Hematopoietic multipotent progenitor cell treated with erythropoietin and hydrocortisone succinate and interleukin-3 and kit ligand, for 6 days (in vitro differentiated cells): ENCODE data around the gene HMSD.
"Not testable (repeated sequence)": the region's sequence is repeated elsewhere in the genome, so short reads cannot be mapped to it uniquely, and the experiment has no call there.

ENCODE experiments used
- DNase-seq: peaks from one replicate; pipeline ENCODE4 v3.0.0-alpha.2; 2015

Gene HMSD, protein sequence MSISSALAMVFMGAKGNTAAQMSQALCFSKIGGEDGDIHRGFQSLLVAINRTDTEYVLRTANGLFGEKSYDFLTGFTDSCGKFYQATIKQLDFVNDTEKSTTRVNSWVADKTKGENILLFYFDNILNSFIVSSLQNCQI

DNA sequence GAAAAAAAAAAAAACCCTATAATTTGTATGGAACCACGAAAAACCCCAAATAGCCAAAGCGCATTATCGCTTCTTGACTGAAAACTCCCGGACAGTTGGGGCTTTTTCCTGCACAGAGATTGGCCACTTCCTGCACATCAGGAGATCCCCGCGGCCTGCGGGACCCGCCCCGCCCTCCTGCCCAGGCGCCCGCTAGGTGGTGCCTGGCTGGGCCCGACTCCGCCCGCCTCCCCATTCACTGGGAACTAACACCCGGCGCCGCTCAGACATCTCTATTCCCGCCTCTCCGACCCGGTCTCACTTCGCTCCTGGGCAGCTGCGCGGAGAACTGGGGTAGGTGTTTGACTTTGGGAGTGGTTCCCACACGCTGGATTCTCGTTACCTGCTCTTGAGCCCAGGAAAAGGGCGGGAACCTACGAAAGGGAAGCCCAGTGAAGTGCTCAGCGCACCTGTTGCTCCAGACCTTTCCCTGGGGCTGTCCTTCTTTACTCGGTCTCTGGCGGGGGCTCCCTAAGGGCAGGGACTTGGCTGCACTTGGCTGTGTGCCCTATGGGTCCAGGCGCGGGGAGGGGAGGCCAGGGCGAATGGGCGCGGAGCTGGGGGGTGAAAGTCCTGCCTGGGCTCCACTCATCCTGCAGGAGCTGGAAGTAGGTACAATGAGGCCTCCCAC lies at the start of gene HMSD:
TSS of gene HMSD (plus strand) at position 234 of the 670 bp plus-strand sequence. CDS start 4,155 bp downstream, outside the sequence.
- peak; percentile 42 for DNase-seq

DNA sequence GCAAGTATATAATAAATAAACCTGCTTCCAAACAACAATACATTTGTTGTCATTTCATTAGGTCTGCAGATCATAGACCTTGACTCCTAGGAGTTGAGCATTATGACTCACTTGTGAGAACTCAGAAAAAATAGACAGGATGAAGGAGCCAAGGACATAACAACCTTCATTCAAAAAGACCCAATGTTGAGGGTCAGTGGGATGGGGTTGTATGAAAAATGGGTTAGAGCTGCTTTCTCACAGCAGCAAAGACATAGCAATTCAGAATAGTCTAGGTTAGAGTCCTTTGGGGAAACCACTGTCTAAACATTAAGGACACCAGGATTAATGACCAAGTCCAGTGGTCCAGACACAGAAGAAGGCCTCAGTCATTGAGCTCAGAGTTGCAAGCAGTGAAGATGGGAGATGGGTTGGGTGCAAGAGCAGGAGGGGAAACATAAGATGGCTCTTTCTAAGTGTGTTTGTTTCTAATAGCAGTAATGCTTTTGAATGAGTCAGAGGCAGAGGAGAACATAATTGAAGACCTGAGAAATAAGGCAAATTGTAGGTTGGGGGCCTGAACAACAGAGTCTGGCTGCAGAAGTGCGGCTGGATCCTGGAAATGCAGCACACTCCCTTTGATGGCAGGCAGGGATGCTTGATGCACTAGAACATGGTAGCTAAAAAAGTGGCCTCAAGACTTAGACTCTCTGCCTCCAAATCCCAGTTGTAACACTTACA lies 45.1 kb upstream of the HMSD start:
- DNase-seq, result no peak

DNA sequence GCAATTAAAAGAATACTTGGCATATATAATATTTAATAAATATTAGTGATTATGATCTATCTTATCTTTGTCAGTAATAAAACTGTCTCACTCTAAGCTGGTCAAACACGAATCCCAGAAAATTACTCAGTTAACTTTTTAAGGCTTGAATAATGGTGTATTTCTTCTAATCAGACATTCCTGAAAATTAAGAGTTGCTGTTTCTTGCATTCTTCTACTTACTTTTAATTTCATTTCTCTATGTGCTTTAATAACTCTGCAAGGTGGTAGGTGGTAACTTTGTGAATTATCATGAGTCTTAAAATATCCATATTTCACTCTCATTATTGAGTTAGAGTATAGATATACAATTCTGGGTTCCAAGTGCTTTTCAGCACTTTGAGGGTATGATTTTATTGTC lies 44.4 kb upstream of the HMSD start:
- DNase-seq, result no peak

DNA sequence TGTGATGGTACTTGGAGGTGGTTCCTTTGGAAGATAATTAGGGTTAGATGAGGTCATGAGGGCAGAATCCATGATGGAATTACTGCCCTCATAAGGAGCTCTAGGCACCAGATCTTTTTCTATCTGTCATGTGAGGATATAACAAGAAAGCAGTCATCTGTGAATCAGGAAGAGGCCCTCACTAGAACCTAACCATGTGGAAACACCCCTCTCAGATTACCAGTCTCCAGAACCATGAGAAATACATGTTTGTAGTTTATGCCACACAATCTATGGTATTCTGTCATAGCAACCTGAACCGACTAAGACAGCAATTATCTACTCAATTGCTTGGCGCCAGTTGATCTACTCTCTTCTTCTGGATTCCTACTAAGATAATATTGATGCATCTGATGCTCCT lies 43.7 kb upstream of the HMSD start:
- DNase-seq, result no peak

DNA sequence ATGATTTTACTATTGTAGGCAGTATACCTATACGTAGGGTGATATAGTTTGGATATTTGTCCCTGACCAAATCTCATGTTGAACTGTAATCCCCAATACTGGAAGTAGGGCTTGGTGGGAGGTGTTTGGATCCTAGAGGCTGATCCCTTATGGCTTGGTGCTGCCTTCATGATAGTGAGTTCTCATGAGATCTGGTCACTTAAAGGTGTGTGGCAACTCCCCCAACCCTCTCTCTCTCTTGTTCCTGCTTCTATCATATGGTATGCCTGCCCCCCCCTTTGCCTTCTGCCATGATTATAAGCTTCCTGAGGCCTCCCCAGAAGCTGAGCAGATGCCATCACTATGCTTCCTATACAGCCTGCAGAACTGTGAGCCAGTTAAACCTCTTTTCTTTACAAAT lies 43.0 kb upstream of the HMSD start:
- DNase-seq, result no peak

DNA sequence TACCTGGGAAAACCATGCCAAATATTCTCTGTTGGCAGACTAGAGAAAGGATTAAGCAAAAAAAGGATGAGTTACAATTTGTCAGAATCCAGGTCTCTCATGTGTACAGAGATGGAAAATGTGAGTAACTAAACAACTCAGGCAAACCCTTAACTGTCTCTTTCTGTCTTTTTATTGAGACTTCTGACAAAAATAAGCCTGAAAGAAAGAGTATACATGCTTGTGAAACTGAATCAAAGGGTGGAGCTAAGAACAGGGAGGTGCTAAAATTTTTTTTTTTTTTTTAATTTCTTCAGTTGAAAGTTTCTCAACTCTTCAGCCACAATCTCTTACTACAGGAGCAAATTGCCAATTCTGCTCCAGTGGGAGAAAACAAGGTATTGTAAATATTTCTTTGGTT lies 41.4 kb upstream of the HMSD start, which contains the start of gene SERPINB10:
TSS of gene SERPINB10 (plus strand) at position 295 of the 400 bp plus-strand sequence. CDS start 7,553 bp downstream, outside the sequence.
- DNase-seq, result peak; percentile 38

DNA sequence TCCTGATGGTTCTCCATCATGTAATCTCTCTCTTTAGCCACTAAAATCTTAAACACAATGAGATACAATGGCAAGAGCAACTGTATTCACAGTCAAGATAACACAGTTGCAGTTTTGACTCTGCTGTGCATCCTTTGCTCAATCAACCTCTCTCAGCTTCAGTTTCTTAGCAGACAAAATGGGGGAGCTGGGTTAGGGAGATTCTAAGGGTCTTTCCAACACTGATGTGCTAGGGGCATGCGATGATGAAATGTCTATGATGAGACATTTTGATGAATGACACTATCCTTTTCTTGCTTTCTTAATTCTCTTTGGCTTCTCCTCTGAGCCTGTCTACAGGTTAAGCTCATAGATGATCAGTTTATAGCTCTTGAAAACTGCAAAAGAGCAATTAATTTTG lies 40.2 kb upstream of the HMSD start:
- no peak for DNase-seq

DNA sequence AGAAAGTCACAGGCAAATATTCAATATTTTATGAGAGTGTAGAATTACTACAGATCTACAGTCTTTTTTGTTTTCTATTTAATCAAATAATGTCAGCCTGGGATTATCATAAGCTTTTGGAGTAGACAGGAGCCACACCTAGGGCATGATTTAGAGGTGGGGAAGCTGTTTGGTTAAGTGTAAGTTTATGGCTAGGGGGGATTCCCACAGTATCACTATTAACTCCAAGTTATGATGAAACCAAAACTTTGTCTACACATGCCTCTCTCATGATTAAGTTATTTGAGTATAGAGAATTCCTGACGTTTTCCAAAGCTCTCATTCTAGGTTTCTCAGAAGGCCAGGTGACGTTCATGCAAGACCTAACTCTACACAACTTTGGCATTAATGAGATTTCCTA lies 39.2 kb upstream of the HMSD start:
- no peak for DNase-seq

DNA sequence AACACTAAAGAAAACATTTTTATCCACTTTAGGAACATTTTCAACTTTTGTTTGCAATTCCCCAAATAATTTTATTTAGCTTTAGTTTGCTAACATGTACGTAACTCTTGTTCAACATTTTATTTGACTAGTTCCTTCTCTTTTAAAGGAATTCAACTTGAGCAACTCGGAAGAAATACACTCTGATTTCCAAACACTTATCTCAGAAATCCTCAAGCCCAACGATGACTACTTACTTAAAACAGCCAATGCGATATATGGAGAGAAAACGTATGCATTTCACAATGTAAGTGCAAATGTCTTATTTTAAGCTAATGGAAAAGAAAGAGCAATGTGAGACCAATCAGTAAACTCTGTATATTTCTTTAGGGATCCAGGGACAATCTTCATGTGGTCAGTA lies 31.3 kb upstream of the HMSD start:
- DNase-seq, result no peak

DNA sequence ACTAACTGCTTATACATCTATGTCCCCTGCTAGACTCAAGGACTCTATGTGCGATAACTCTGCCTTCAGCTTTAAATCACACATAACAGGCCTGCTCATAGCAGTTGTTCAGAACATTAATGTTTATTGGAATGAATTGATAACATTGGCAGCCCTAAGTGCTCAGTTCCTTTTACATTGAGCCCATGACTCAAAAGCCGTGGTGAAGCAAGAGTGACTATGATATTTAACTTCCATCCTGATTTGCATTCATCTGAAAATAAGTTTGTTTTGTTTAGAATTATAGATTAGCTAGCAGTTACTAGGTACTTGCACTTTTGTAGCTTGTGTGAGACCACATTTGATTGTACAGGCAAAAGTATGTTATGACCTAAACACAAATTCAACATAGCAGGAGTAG lies 27.1 kb upstream of the HMSD start:
- no peak for DNase-seq

DNA sequence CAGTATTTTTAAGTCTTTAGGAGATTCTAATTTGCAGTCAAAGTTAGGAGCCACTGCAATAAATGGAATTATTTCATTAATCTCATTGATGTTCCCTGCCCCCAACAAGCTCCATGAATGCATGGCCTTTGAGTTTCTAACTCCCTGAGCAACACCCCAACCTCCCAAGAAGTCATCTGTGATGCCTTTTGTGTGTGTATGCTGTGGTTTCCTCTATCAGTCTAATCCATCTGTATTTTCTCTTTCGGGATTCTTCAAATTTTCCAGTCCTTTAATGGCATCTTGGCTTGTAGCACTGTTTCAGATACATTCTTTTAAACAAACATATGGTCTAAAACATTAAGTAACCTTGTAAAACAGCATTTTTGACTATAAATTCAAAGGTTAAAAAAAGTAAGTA lies 24.6 kb upstream of the HMSD start:
- DNase-seq, result no peak

DNA sequence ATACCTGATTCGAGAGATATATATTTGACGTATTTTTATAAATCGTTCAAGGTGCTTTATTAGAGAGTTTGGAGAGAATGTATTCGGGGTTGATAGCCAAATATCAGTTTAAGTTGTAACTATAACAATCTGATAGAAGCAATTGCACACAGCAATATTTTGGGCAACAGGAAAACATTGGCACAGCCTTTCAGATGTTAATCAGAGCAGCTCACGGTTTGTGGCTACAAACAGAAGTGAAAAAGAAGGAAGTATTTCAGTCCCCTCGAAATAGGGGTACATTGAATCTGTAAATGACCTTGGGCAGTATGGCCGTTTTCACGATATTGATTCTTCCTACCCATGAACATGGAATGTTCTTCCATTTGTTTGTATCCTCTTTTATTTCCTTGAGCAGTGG lies 20.8 kb upstream of the HMSD start:
- peak; percentile 74 for DNase-seq

DNA sequence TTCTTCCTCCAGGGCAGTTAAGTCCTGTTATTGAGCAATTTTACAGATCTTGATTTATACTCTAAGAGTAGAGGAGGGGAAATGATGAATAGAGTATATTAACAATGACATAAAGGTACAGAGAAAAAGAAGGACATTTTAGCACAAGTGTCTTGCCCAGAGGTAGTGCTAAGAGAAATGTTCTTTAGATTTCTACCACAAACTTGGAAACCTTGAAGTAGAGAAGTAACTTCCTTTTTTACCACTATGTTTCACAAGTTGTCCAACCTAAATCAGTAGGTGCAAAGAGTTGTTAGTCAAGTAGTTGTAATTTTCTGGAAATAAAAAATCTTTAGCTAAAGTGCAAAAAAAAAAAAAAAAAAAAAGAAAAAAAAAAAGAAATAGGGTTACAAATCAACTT lies 19.7 kb upstream of the HMSD start:
- peak; percentile 18 for DNase-seq

DNA sequence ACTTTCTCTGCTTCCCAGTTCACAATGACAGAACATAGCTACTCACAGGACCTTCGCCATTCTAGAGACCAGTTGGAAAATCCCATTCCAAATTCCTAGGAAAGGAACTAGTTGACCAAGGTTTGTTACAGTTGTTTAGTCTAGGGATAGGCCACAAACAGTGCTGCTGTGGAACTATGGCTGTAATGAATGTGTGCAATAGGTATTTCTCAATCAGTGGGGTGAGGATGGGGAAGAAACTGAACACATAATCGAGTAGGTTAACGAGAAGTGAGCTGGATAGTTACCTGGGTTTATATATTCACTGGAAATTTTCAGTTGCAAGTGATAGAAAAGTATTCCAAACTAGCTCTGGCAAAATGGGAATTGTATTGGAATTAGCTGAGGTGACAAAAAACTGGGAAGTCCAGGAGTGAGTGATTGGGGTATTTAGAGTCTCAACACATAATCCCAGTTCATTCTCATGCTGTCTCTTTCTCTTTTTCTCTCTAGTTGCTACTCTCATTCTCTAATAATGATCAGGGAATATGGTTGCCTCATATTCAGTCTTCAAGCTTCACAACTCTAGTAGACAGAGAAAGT lies 18.2 kb upstream of the HMSD start:
- peak; percentile 35 for DNase-seq

DNA sequence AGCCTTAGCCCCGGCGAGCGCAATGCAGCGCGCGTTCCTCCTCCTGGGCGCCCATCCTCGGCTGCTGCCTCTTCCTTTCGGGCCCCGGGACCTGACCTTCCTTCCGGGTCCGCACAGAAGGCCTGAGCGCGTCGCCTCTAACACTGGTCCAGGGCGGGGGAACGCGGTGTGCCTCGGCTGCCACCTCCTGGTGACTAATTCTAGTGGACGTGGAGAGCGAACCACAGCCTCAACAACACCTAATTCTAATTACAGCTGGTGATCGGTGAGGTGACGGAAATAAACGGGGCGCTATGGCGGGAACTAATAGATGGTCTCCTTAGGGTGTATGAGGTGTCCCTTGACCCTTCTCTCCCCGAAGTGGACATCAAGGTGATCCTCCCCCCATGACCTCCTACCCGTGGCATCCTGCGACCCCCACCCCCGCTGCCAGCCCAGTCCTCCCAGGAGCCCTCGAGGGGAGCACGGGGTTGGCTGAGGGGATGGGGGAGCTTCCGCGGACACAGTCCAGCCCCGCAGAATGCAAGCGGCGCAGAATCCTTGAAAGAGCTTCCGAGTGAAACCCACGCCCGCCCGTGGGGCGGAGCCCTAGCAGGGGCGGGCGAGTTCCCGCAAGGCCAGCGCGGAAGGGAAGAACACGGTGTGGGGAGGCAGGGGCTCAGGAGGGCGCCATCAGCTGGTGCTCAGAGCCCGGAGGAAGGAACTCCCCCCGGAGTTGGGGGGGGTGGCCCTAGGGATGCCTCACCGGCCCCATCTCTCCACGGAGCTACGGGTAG lies 12.8 kb upstream of the HMSD start:
- DNase-seq, result peak; percentile 94

DNA sequence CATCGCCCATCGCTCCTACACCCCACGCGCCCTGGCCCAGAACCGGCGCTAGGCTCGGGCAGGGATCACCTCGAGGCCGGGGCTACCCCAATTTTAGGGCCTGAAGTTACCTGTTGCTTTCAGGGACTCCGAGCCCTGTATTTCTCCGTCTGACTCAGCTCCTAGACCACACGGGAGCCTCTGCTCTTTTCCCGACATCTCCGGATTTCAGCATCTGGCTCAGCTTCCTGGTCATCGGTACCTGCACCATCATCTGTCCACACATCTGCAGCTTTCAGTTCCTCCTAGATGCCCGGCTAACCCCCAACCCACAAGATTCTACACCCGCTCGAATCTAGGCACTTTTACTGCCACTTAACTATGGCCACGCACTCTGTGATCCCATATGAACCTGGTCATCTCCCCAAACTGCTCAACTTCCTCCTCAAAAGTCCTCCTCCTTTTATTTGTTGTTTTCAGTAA lies 12.1 kb upstream of the HMSD start:
- no peak for DNase-seq

DNA sequence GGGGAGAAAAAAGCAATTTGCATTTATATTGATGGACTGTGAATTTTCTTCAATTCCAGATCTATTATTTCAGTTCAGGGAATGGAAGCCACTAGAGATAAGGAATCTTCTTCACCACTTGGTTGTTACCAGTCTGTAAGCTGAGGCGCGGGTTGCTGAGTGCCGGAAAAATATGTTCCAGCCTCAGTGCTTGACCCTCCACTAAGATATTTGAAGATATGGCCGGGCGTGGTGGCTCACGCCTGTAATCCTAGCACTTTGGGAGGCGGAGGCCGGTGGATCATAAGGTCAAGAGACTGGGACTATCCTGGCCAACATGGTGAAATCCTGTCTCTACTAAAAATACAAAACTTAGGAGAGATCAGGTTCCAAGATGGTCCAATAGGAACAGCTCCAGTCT lies 9.1 kb upstream of the HMSD start:
- DNase-seq, result no peak

DNA sequence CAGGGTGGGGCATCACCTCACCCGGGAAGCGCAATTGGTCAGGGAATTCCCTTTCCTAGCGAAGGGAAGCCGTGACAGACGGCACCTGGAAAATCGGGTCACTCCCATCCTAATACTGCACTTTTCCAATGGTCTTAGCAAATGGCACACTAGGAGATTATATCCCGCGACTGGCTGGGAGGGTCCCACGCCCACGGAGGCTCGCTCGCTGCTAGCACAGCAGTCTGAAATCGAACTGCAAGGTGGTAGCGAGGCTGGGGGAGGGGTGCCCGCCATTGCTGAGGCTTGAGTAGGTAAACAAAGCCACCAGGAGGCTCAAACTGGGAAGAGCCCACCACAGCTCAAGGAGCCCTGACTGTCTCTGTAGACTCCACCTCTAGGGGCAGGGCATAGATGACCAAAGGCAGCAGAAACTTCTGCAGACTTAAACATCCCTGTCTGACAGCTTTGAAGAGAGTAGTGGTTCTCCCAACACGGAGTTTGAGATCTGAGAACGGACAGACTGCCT lies 8.5 kb upstream of the HMSD start:
- not testable (repeated sequence) for DNase-seq

DNA sequence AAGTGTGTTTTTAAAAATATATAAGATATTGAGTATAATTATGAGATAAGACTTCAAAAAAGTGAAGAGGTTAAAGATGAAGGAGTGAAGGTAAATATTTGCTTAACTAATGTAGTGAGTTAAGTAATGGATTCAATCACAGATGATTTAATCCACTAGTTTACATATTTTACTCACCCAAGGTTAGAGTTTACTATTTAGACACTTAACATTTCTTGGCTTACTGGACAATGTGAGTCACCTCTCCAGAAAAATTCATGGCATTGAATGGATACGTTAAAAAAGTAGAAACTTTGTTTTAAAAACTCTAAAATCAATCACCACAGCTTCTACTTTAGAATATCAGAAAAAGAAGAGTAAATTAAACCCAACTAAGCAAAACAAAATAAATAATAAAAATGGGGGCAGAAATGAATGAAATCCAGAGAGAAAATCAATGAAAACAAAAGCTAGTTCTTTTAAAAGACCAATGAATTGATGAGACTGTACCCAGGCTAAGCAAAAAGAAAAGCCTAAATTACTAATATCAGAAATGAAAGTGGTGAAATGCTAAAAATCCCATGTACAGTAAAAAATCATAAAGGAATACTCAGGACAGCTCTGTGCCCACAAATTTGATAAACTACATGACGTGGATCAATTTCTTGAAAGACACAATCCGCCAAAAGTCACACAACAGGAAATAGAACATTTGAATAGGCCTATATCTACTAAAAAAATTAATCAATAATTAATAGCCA lies 1.9 kb upstream of the HMSD start:
- DNase-seq, result no peak

DNA sequence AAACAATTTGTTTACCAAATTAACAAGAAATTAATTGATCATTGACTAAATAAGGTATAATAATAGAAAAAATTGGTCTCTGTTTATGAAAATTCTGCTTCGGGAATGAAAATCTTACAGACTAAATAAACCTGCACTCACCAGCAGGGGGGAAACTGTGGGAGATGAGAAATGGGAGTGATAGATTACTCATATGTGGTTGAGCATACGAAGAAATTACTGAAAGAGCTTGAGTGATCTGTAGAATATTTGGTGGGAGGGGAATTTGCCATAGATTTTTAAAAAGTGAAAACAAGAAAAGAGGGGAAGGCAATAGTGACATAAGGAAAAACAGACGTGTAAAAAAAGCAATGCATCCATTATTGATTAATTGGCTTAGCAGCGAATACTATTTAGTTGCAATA lies 2.2 kb downstream of the HMSD start:
- no peak for DNase-seq

DNA sequence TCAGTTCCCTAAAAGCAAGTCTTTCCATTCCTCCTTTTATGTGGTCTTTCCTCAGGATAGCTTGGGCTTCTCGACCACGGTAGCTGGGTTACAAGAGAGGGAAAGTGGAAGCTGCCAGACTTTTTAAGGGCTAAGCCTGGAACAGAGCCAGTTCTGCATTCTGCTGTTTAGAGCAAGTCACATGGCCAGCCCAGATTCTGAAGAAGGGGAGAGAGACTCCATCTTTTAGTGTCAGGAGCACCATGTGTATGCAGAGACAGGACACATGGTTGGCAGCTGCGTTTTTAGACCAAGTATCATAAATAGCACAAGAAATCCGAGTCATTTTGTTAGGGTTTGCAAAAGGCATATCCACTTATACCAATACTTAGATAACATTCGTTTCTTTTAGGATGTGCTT lies 4.7 kb downstream of the HMSD start:
- DNase-seq, result no peak

DNA sequence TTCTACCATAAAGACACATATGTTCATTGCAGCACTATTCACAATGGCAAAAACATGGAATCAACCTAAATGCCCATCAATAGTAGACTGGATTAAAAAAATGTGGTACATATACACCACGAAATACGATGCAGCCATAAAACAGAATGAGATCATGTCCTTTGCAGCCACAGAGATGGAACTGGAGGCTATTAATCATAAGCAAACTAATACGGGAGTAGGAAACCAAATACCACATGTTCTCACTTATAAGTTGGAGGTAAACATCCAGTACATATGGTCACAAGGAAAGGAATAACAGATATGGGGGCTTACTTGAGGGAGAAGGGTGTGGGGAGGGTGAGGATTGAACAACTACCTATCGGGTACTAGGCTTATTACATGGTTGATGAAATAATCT lies 7.7 kb downstream of the HMSD start:
- no peak for DNase-seq
